Measurements from ENCODE around the gene TMEM221. TPM values are rescaled to one million over a fixed set of nuclear protein-coding genes. Genes with fewer than 3 reads are reported as not detected.
A peak's percentile ranks its signal among the peaks of the same experiment; 100 is the strongest.

Gene TMEM221
- total and polyA plus RNA-seq, 7 experiments from 2014 or later = not detected

DNA sequence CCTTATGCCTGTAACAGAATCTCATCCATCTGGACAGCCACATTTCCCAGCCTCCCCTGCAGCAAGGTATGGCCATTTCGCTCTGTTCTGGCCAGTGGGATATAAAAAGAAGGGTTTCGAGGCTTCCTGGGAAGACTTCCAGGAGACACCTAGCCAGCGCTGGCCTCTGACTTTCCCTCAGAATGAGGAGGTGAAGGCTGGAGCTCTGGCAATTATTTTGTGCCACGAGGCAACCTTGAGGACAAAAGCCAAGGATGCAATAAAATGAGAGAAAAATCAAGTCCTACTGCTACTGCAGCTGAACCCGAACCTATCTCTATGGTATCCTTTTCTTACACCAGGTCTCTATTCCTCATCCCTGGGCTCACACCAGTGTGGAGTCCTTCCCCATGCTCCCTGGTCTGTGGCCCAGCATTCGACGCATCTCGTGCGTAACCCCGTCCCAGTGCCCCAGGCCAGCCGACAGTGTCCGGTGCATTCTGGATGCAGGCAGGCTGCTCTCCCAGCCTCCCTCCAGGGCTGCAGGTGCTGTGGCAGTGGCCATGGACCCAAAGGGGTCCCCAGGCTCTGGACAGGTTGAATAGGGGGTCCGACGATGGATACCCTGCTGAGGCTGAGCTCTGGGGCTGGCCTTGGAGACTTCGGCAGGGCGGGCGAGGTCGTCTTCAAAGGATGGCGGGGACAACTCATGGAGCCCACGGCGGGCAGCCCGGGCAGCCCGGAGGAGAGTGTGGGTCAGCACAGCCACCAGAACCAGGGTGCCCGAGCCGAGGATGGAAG is 12.2 kb downstream of the TMEM221 start:
- Mint-ChIP-seq H3K27me3 (no peaks in the 10 kb centered on the region), H3K27ac (no peak overlapping the region), H3K4me3 (no peak overlapping the region), H3K9me3 (no peaks in the 10 kb centered on the region), H3K36me3 (no peaks in the 10 kb centered on the region), H3K4me1 (peaks cover 0 to 5% (median 0%) of the 10 kb centered on the region in 7 donors)
- ChIA-PET CTCF (no interaction called here), POLR2A (no interaction called here)
- Histone ChIP-seq H3K4me1 (ENCODE audit: control insufficient read depth in 2 of 2, insufficient read depth in 2 of 2, low read length in 2 of 2) (no peaks in the 10 kb centered on the region), H3K27ac (ENCODE audit: low read depth, low read length) (no peak overlapping the region), H3K27me3 (ENCODE audit: control insufficient read depth in 2 of 2, insufficient read depth in 2 of 2, low read length in 2 of 2) (no peaks in the 10 kb centered on the region), H3K9me3 (ENCODE audit: control insufficient read depth in 2 of 3, low read length in 3 of 3) (peaks cover 0 to under 1% (median 0%) of the 10 kb centered on the region in 3 experiments), H3K36me3 (ENCODE audit: control insufficient read depth in 2 of 3, insufficient read depth in 3 of 3, low read length in 3 of 3) (no peaks in the 10 kb centered on the region), H3K4me3 (ENCODE audit: low read length) (no peak overlapping the region)
- DNase-seq (no peak), ATAC-seq (no peak)
- intact Hi-C loops (cut with micrococcal nuclease) = no loop called here

DNA sequence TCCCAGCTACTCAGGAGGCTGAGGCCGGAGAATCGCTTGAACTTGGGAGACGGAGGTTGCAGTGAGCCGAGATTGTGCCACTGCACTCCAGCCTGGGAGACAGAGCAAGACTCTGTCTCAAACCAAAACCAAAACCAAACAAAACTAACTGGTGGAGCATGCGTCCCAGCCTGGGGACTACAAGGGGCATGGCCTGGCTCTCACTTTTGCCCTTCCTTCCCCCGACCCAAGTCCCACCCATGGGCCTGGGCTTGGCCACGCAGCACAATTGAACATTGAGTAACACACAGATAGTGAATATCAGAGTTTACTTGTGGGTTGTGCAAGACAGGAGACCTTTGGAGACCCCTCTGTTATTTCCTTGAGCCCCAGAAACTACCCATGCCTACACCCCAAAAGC is 13.2 kb downstream of the TMEM221 start:
- no peaks in the 10 kb centered on the region for H3K4me1 ChIP-seq (ENCODE audit: control insufficient read depth in 2 of 2, insufficient read depth in 2 of 2, low read length in 2 of 2)
- ATAC-seq (no peak), DNase-seq (no peak)
- intact Hi-C loops (cut with micrococcal nuclease) = no loop called here
- H3K27me3 ChIP-seq (ENCODE audit: control insufficient read depth in 2 of 2, insufficient read depth in 2 of 2, low read length in 2 of 2) = no peaks in the 10 kb centered on the region
- no peaks in the 10 kb centered on the region for H3K9me3 Mint-ChIP-seq
- no peaks in the 10 kb centered on the region for H3K36me3 Mint-ChIP-seq
- no peaks in the 10 kb centered on the region for H3K27me3 Mint-ChIP-seq
- H3K27ac Mint-ChIP-seq = no peak overlapping the region
- no peaks in the 10 kb centered on the region for H3K9me3 ChIP-seq (ENCODE audit: control insufficient read depth in 2 of 3, low read length in 3 of 3)
- H3K4me3 Mint-ChIP-seq = no peak overlapping the region
- CTCF ChIA-PET = no interaction called here
- H3K27ac ChIP-seq (ENCODE audit: low read depth, low read length) = no peak overlapping the region
- H3K4me1 Mint-ChIP-seq = peaks cover 0 to 5% (median 0%) of the 10 kb centered on the region in 7 donors
- no peak overlapping the region for H3K4me3 ChIP-seq (ENCODE audit: low read length)
- POLR2A ChIA-PET = no interaction called here
- no peaks in the 10 kb centered on the region for H3K36me3 ChIP-seq (ENCODE audit: control insufficient read depth in 2 of 3, insufficient read depth in 3 of 3, low read length in 3 of 3)

DNA sequence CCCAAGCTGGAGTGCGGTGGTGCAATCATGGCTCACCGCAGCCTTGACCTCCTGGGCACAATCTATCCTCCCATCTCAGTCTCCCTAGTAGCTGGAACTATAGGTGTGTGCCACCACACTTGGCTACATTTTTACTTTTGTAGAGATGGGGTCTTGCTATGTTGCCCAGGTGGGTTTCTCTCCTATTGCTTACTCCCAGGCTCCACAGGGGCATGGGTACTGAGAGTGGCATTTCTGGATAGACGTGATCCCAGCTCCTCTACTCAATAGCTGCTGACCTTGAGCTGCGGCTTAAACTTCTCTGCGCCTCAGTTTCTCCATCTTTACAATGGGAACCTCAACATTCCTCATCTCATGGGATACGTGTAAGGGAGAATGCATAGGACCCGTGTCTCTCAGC is 17.1 kb downstream of the TMEM221 start:
- H3K4me3 Mint-ChIP-seq = no peak overlapping the region
- intact Hi-C loops (cut with micrococcal nuclease) = no loop called here
- H3K27me3 ChIP-seq (ENCODE audit: control insufficient read depth in 2 of 2, insufficient read depth in 2 of 2, low read length in 2 of 2) = no peaks in the 10 kb centered on the region
- no peak for ATAC-seq
- no peaks in the 10 kb centered on the region for H3K27me3 Mint-ChIP-seq
- no peaks in the 10 kb centered on the region for H3K36me3 Mint-ChIP-seq
- no peak overlapping the region for H3K27ac ChIP-seq (ENCODE audit: low read depth, low read length)
- no peaks in the 10 kb centered on the region for H3K9me3 Mint-ChIP-seq
- peaks cover 0 to 5% (median 0%) of the 10 kb centered on the region in 7 donors for H3K4me1 Mint-ChIP-seq
- no peak overlapping the region for H3K27ac Mint-ChIP-seq
- H3K4me1 ChIP-seq (ENCODE audit: control insufficient read depth in 2 of 2, insufficient read depth in 2 of 2, low read length in 2 of 2) = no peaks in the 10 kb centered on the region
- H3K36me3 ChIP-seq (ENCODE audit: control insufficient read depth in 2 of 3, insufficient read depth in 3 of 3, low read length in 3 of 3) = no peaks in the 10 kb centered on the region
- DNase-seq = no peak
- H3K4me3 ChIP-seq (ENCODE audit: low read length) = no peak overlapping the region
- POLR2A ChIA-PET = no interaction called here
- H3K9me3 ChIP-seq (ENCODE audit: control insufficient read depth in 2 of 3, low read length in 3 of 3) = no peaks in the 10 kb centered on the region
- CTCF ChIA-PET = interaction anchor here (0.6 kb wide), 1 partner anchor 65 kb away, joined by 3 read pairs; no protein-coding TSS in a partner anchor

DNA sequence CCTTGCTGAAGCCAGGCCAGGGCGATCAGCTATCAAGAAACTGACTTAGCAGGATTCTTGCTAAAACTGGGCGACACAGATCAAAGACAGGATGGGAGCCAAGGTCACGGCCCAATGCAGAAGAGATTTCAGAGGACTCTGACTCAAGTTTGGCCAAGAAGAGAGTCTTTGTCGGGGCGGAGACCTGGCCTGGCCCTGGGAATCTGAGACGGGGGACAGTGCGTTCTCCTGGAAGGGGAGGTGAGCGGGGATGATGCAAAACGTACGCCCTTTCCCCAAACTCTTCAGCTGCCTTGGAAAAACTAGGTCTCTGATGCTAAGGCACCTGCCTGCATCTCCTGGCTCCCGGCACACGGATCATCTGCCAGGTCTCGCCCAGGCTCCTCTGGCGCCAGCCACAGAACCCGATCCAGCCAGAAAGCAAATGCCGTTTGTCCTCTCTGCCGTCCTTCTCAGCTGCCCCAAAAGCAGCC is 18.8 kb downstream of the TMEM221 start:
- Mint-ChIP-seq H3K4me3 (no peak overlapping the region), H3K4me1 (peaks cover 0 to 7% (median 2%) of the 10 kb centered on the region in 7 donors), H3K27me3 (no peaks in the 10 kb centered on the region), H3K36me3 (no peaks in the 10 kb centered on the region), H3K9me3 (no peaks in the 10 kb centered on the region), H3K27ac (no peak overlapping the region)
- no peaks in the 10 kb centered on the region for H3K9me3 ChIP-seq (ENCODE audit: control insufficient read depth in 2 of 3, low read length in 3 of 3)
- H3K4me1 ChIP-seq (ENCODE audit: control insufficient read depth in 2 of 2, insufficient read depth in 2 of 2, low read length in 2 of 2) = no peaks in the 10 kb centered on the region
- intact Hi-C loops (cut with micrococcal nuclease) = no loop called here
- no peaks in the 10 kb centered on the region for H3K27me3 ChIP-seq (ENCODE audit: control insufficient read depth in 2 of 2, insufficient read depth in 2 of 2, low read length in 2 of 2)
- H3K36me3 ChIP-seq (ENCODE audit: control insufficient read depth in 2 of 3, insufficient read depth in 3 of 3, low read length in 3 of 3) = no peaks in the 10 kb centered on the region
- POLR2A ChIA-PET = no interaction called here
- DNase-seq = no peak
- no peak overlapping the region for H3K4me3 ChIP-seq (ENCODE audit: low read length)
- CTCF ChIA-PET = interaction anchor here (1.0 kb wide), 1 partner anchor 25 kb away, joined by 3 read pairs; no protein-coding TSS in a partner anchor
- H3K27ac ChIP-seq (ENCODE audit: low read depth, low read length) = no peak overlapping the region
- ATAC-seq = no peak

DNA sequence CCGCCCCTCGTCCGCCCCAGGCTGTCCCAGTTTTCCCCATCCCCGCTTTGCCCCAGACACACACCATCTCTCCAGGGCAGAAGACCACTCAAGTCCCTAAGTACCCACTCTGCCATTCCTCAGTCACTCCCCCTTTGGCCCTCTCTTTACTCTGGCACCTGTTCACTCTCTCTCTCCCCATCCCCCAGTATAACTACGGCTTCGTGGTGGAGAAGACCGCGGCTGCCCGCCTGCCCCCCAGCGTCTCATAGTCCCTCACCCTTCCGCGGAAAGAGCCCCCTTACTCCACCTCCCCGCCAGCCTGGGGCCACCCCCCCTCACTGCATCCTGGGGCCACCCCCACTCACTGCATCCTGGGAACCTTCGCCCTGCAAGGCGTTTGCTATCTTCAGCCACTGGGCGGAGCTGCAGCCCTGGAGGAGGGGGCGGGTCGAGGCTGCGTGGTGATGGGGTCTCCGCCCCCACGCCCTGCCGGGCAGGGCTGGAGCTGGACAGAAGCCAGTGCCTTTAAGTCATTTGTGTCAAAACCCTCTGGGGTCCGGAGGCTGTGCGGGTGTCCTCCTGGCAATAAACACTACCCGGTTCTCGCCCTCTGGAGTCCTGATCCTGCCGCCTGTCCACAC is 23.6 kb downstream of the TMEM221 start:
- Mint-ChIP-seq H3K9me3 (no peaks in the 10 kb centered on the region), H3K4me3 (peak overlapping the region in 1 of 10 donors; percentile 18), H3K27me3 (no peaks in the 10 kb centered on the region), H3K36me3 (peaks cover 0 to 8% (median 0%) of the 10 kb centered on the region in 5 donors), H3K27ac (no peak overlapping the region), H3K4me1 (peaks cover 4 to 18% (median 11%) of the 10 kb centered on the region in 7 donors)
- ChIA-PET CTCF (no interaction called here), POLR2A (no interaction called here)
- Histone ChIP-seq H3K9me3 (ENCODE audit: control insufficient read depth in 2 of 3, low read length in 3 of 3) (no peaks in the 10 kb centered on the region), H3K36me3 (ENCODE audit: control insufficient read depth in 2 of 3, insufficient read depth in 3 of 3, low read length in 3 of 3) (peaks cover 0 to 12% (median 0%) of the 10 kb centered on the region in 3 experiments), H3K4me1 (ENCODE audit: control insufficient read depth in 2 of 2, insufficient read depth in 2 of 2, low read length in 2 of 2) (peaks cover 5 to 9% of the 10 kb centered on the region in 2 donors), H3K4me3 (ENCODE audit: low read length) (no peak overlapping the region), H3K27ac (ENCODE audit: low read depth, low read length) (no peak overlapping the region), H3K27me3 (ENCODE audit: control insufficient read depth in 2 of 2, insufficient read depth in 2 of 2, low read length in 2 of 2) (no peaks in the 10 kb centered on the region)
- DNase-seq (peak in 5 of 9 donors; percentile 22 to 41 (median 30)), ATAC-seq (peak; percentile 68)
- intact Hi-C loops (cut with micrococcal nuclease) = no loop called here

DNA sequence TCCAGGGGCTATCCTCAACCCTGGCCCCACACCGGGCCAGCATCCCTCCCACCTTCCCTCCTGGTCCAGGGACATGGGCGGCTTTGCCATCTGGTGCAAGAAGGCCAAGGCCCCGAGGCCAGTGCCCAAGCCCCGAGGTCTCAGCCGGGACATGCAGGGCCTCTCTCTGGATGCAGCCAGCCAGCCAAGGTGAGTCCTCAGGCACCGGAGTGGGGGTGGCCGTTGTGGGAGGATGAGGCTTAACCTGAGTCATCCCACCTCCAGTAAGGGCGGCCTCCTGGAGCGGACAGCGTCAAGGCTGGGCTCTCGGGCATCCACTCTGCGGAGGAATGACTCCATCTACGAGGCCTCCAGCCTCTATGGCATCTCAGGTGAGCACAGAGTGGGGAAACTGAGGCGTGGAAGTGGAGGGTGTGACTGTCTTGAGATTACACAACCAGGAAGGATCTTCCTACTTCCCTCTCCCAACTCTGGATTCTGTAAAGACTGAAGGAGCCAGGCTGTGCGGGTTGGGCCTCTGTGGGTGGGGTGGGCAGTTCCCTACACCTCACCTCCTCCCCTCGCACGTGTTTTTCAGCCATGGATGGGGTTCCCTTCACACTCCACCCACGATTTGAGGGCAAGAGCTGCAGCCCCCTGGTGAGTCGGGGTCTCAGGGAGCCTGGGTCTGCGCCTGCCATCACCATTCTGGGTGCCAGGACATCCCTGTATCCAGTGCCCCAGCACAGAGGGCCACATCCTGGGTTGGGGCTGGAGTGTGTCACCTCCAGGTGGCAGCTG is 24.8 kb downstream of the TMEM221 start:
- Mint-ChIP-seq H3K27me3 (no peaks in the 10 kb centered on the region), H3K36me3 (peaks cover 0 to 8% (median 0%) of the 10 kb centered on the region in 5 donors), H3K4me1 (peaks cover 4 to 28% (median 18%) of the 10 kb centered on the region in 7 donors), H3K9me3 (no peaks in the 10 kb centered on the region), H3K4me3 (no peak overlapping the region), H3K27ac (no peak overlapping the region)
- Histone ChIP-seq H3K9me3 (ENCODE audit: control insufficient read depth in 2 of 3, low read length in 3 of 3) (no peaks in the 10 kb centered on the region), H3K4me3 (ENCODE audit: low read length) (no peak overlapping the region), H3K36me3 (ENCODE audit: control insufficient read depth in 2 of 3, insufficient read depth in 3 of 3, low read length in 3 of 3) (peaks cover 0 to 12% (median 0%) of the 10 kb centered on the region in 3 experiments), H3K27ac (ENCODE audit: low read depth, low read length) (no peak overlapping the region), H3K27me3 (ENCODE audit: control insufficient read depth in 2 of 2, insufficient read depth in 2 of 2, low read length in 2 of 2) (no peaks in the 10 kb centered on the region), H3K4me1 (ENCODE audit: control insufficient read depth in 2 of 2, insufficient read depth in 2 of 2, low read length in 2 of 2) (peaks cover 12 to 15% of the 10 kb centered on the region in 2 donors)
- intact Hi-C loops (cut with micrococcal nuclease) = no loop called here
- ATAC-seq (no peak), DNase-seq (no peak)
- ChIA-PET POLR2A (no interaction called here), CTCF (no interaction called here)

Measured in naive thymus-derived CD4-positive, alpha-beta T cell (primary cell).